Dermis blood vessel endothelial cell (primary cell): ENCODE data around the gene NAT14. TPM values are rescaled to one million over a fixed set of nuclear protein-coding genes. Genes with fewer than 3 reads are reported as not detected.
"Not testable (repeated sequence)": the region's sequence is repeated elsewhere in the genome, so short reads cannot be mapped to it uniquely, and the experiment has no call there.

ENCODE experiments used
- DNase-seq: peaks from one replicate; pipeline ENCODE4 v3.0.0; 2010
- total RNA-seq: library from RNA; depleted of rRNA; stranded (reverse); fragments of >200 nt; gene quantifications from 2 replicates; pipeline ENCODE4 v1.2.3, GENCODE V29; 2014

NAT14 gene
- total RNA-seq, result 8.7 and 14.5 TPM in 2 replicates

- peak; percentile 68 for DNase-seq
Observed at GRCh38 chr19:55484593-55485438, at the start of gene NAT14. NAT14 (plus strand) TSS chr19:55485188; CDS start chr19:55485709, 521 bp downstream.

GRCh38 chr19:55436847-55437246 is 48.1 kb upstream of the NAT14 start:
- DNase-seq, result no peak

- DNase-seq, result peak; percentile 73
Observed at GRCh38 chr19:55437410-55437809, 47.6 kb upstream of the NAT14 start.

- no peak for DNase-seq
Observed at GRCh38 chr19:55439052-55439451, 45.9 kb upstream of the NAT14 start.

- DNase-seq, result no peak
Observed at GRCh38 chr19:55440411-55441105, 44.4 kb upstream of the NAT14 start.

- DNase-seq, result no peak
Observed at GRCh38 chr19:55441319-55441691, 43.7 kb upstream of the NAT14 start.

GRCh38 chr19:55441692-55442321 is 43.2 kb upstream of the NAT14 start:
- no peak for DNase-seq

GRCh38 chr19:55442372-55442961 is 42.5 kb upstream of the NAT14 start:
- no peak for DNase-seq

- no peak for DNase-seq
Observed at GRCh38 chr19:55443045-55443823, 41.8 kb upstream of the NAT14 start, which contains the start of gene SHISA7. SHISA7 (minus strand) TSS chr19:55443300; CDS start chr19:55442863, 437 bp downstream.

- no peak for DNase-seq
Observed at GRCh38 chr19:55443824-55444480, 41.0 kb upstream of the NAT14 start.

- DNase-seq, result no peak
Observed at GRCh38 chr19:55444646-55445045, 40.3 kb upstream of the NAT14 start.

- DNase-seq, result no peak
Observed at GRCh38 chr19:55446060-55446459, 38.9 kb upstream of the NAT14 start.

- peak; percentile 13 for DNase-seq
Observed at GRCh38 chr19:55447421-55448174, 37.4 kb upstream of the NAT14 start.

- DNase-seq, result not testable (repeated sequence)
Observed at GRCh38 chr19:55448175-55448490, 36.9 kb upstream of the NAT14 start.

- no peak for DNase-seq
Observed at GRCh38 chr19:55449469-55449868, 35.5 kb upstream of the NAT14 start.

GRCh38 chr19:55451163-55451964 is 33.6 kb upstream of the NAT14 start:
- no peak for DNase-seq

GRCh38 chr19:55451965-55452748 is 32.8 kb upstream of the NAT14 start:
- DNase-seq, result no peak

GRCh38 chr19:55452749-55453346 is 32.1 kb upstream of the NAT14 start:
- peak; percentile 62 for DNase-seq
